Measurements from ENCODE around the gene MET. TPM values are rescaled to one million over a fixed set of nuclear protein-coding genes. Genes with fewer than 3 reads are reported as not detected.

The MET gene
- total and polyA plus RNA-seq, 2 donors (not counting 3 experiments of a cell fraction or from before 2014, with no cell fraction given): 21.1 to 44.5 TPM

DNA sequence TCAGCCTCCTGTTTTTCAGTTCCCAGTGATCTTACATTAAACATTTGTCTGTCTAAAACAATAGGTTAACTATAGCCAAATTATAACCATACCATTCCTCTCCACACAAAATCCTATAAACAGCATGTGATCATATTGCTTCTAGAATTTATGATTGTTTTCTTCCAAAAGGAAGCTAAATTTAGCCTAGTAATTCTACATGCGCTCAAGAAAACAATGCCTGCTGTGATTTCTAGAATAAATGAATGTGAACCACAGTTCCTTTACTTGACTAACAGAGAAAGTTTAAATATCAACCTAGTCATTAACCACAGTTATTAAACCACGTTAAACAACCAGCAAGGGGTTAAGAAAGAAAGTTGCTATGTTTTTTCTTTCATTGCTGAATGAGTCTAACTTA lies 26.4 kb downstream of the MET start:
- Histone ChIP-seq H2AFZ (ENCODE audit: low read depth, low read length) (no peak overlapping the region), H3K4me3 (replicated peaks in 1 of 3; ENCODE audit: insufficient read depth in 1 of 3, low read depth in 1 of 3, low read length in 3 of 3) (no peak overlapping the region), H4K20me1 (replicated peaks; ENCODE audit: control insufficient read depth, extremely low read depth, insufficient read depth, low read length) (no peaks in the 10 kb centered on the region), H3K27me3 (ENCODE audit: control insufficient read depth in 2 of 2, insufficient read depth in 2 of 2, low read length in 2 of 2) (no peaks in the 10 kb centered on the region), H3K79me2 (ENCODE audit: control insufficient read depth, insufficient read depth, low read length) (peaks cover 28% of the 10 kb centered on the region), H3K27ac (ENCODE audit: insufficient read depth, low read depth, low read length) (no peak overlapping the region), H3K9ac (replicated peaks; ENCODE audit: extremely low read depth, insufficient read depth, low read length) (no peak overlapping the region), H3K9me3 (replicated peaks; ENCODE audit: control insufficient read depth, insufficient read depth, low read length) (no peaks in the 10 kb centered on the region), H3K9me1 (replicated peaks; ENCODE audit: control insufficient read depth, extremely low read depth, insufficient read depth, low read length) (no peaks in the 10 kb centered on the region), H3K36me3 (ENCODE audit: control insufficient read depth in 2 of 2, extremely low read depth in 1 of 2, insufficient read depth in 2 of 2, low read length in 2 of 2) (peaks cover 6 to 10% of the 10 kb centered on the region in 2 experiments), H3K4me1 (ENCODE audit: control insufficient read depth, extremely low read depth, insufficient read depth, low read length) (peaks cover 19% of the 10 kb centered on the region), H3K4me2 (ENCODE audit: insufficient read depth, low read length) (peak overlapping the region; percentile 19)
- intact Hi-C loops (cut with micrococcal nuclease) (no loop called here), dilution Hi-C loops (cut with MboI; ENCODE audit: extremely low pct_ligation_motif_present, low sequenced_read_pairs) (no loop called here)
- ChIA-PET POLR2A (no interaction called here), CTCF (interaction anchor here (1.0 kb wide), 1 partner anchor 10 kb away, joined by 3 read pairs; no protein-coding TSS in a partner anchor)
- FAIRE-seq: peak; percentile 61
- peak; percentile 75 for DNase-seq (ENCODE audit: low read depth, low spot score)
- no peak for TF ChIP-seq MYC (IDR thresholded peaks at IDR 0.05; ENCODE audit: low read depth, low read length)
- no peak for TF ChIP-seq POLR2AphosphoS5 (IDR thresholded peaks at IDR 0.05; ENCODE audit: insufficient read depth, low read depth, low read length)
- no peak for TF ChIP-seq EZH2 (IDR thresholded peaks at IDR 0.05; ENCODE audit: borderline replicate concordance, low read depth, low read length, severe bottlenecking)
- no peak for TF ChIP-seq FOS (IDR thresholded peaks at IDR 0.05; ENCODE audit: borderline replicate concordance, insufficient read depth, low read length)
- TF ChIP-seq POLR2A (IDR thresholded peaks at IDR 0.05; ENCODE audit: low read depth, low read length): no peak
- TF ChIP-seq JUN (IDR thresholded peaks at IDR 0.05; ENCODE audit: borderline replicate concordance, insufficient read depth, insufficient read length, low read depth): no peak
- TF ChIP-seq MAX (IDR thresholded peaks at IDR 0.05; ENCODE audit: insufficient read depth, insufficient read length): no peak
- TF ChIP-seq CTCF (IDR thresholded peaks at IDR 0.05; ENCODE audit: extremely low read depth in 1 of 2, insufficient read depth in 1 of 2, low read depth in 1 of 2, low read length in 2 of 2): no peak
- no peak for TF ChIP-seq GATA2 (IDR thresholded peaks at IDR 0.05; ENCODE audit: insufficient read depth, insufficient read length, low read depth, low read length)
- no TSS peak for BruUV-seq (replicated peaks)

Data from endothelial cell of umbilical vein (primary cell).